IMR-90 (cell line): ENCODE data around the gene CDT1. TPM values are rescaled to one million over a fixed set of nuclear protein-coding genes. Genes with fewer than 3 reads are reported as not detected.

Experiments used
- ATAC-seq: fragments of 200-7000 bp; cut with Tn5 transposase; 2 replicates; pipeline ENCODE4 v1.9.1; 2020; ENCODE audit warnings: low read depth, mild to moderate bottlenecking, moderate library complexity
- BruUV-seq: library from RNA; stranded (reverse); fragments of 400-500 nt; replicated peaks from 2 replicates; lab custom pipeline; 2021; lab: Mats Ljungman, UMichigan
- CTCF ChIA-PET: fragments of 300-600 bp; formaldehyde crosslinking; extraction: SDS; loops from one replicate; lab custom pipeline; 2021; ENCODE audit warnings: antibody characterized with exemption; lab: Yijun Ruan, JAX
- POLR2A ChIA-PET: fragments of 300-600 bp; sonication (Branson Sonifier 250); formaldehyde crosslinking; loops from one replicate; lab custom pipeline; 2022; ENCODE audit warnings: antibody characterized with exemption; ENCODE audit not compliant: unreplicated experiment; lab: Charles Lee
- DNase-seq: peaks from one replicate; pipeline ENCODE4 v3.0.0; 2013
- H2AFZ ChIP-seq: replicated peaks from 2 replicates; pipeline ENCODE3; 2013; ENCODE audit warnings: low read length, mild to moderate bottlenecking; ENCODE audit not compliant: poor library complexity
- H2AK5ac ChIP-seq: 2 replicates; pipeline ENCODE4 v1.6.1; 2013; ENCODE audit warnings: low read depth, low read length, inconsistent platforms
- H2AK9ac ChIP-seq: replicated peaks from 2 replicates; pipeline ENCODE3; 2013; ENCODE audit warnings: mild to moderate bottlenecking, low read depth, low read length, moderate library complexity; ENCODE audit not compliant: poor library complexity
- H2BK120ac ChIP-seq: 2 replicates; pipeline ENCODE4 v1.6.1; 2013; ENCODE audit warnings: low read depth, low read length, inconsistent platforms
- H2BK15ac ChIP-seq: 3 replicates; pipeline ENCODE4 v1.6.1; 2013; ENCODE audit warnings: low read depth, low read length, inconsistent platforms
- H2BK20ac ChIP-seq: 2 replicates; pipeline ENCODE4 v1.6.1; 2013; ENCODE audit warnings: low read depth, mild to moderate bottlenecking, inconsistent platforms, low read length, moderate library complexity
- H2BK5ac ChIP-seq: 2 replicates; pipeline ENCODE4 v1.6.1; 2013; ENCODE audit warnings: mild to moderate bottlenecking, low read depth, low read length, inconsistent platforms; ENCODE audit not compliant: poor library complexity, severe bottlenecking
- H3K14ac ChIP-seq: replicated peaks from 2 replicates; pipeline ENCODE4 v1.6.1; 2013; ENCODE audit warnings: low read depth, low read length, inconsistent platforms
- H3K18ac ChIP-seq: 2 replicates; pipeline ENCODE4 v1.6.1; 2013; ENCODE audit warnings: low read depth, low read length, control low read depth
- H3K23ac ChIP-seq: 2 replicates; pipeline ENCODE4 v1.6.1; 2013; ENCODE audit warnings: low read depth, low read length, inconsistent platforms
- H3K27ac ChIP-seq: 2 replicates; pipeline ENCODE4 v1.5.1; 2013; ENCODE audit warnings: mild to moderate bottlenecking, control low read depth, low read length; ENCODE audit not compliant: insufficient read depth
- H3K27me3 ChIP-seq: 2 replicates; pipeline ENCODE4 v1.6.1; 2013; ENCODE audit warnings: low read length; ENCODE audit not compliant: control insufficient read depth, insufficient read depth
- H3K36me3 ChIP-seq: 2 replicates; pipeline ENCODE4 v1.6.1; 2013; ENCODE audit warnings: low read length, mixed read lengths; ENCODE audit not compliant: control insufficient read depth, insufficient read depth
- H3K4ac ChIP-seq: 2 replicates; pipeline ENCODE4 v1.6.1; 2013; ENCODE audit warnings: low read depth, low read length, inconsistent platforms
- H3K4me1 ChIP-seq: 2 replicates; pipeline ENCODE4 v1.6.1; 2013; ENCODE audit warnings: low read length, mixed read lengths; ENCODE audit not compliant: control insufficient read depth, insufficient read depth
- H3K4me2 ChIP-seq: 2 replicates; pipeline ENCODE4 v1.6.1; 2013; ENCODE audit warnings: low read depth, mild to moderate bottlenecking, control low read depth, low read length, moderate library complexity
- H3K4me3 ChIP-seq: 2 replicates; pipeline ENCODE4 v1.5.1; 2013; ENCODE audit warnings: low read depth, mild to moderate bottlenecking, control low read depth, low read length, moderate library complexity; ENCODE audit not compliant: insufficient read depth
- H3K56ac ChIP-seq: 2 replicates; pipeline ENCODE4 v1.6.1; 2013; ENCODE audit warnings: low read length, inconsistent platforms; ENCODE audit not compliant: insufficient read depth; ENCODE audit errors: extremely low read depth
- H3K79me1 ChIP-seq, 2 experiments: 2 replicates each; pipeline ENCODE4 v1.6.1; 2013; ENCODE audit warnings: low read length in 2 of 2, inconsistent platforms in 1 of 2, low read depth in 1 of 2
- H3K9ac ChIP-seq: 2 replicates; pipeline ENCODE4 v1.6.1; 2013; ENCODE audit warnings: low read depth, low read length, control low read depth
- H3K9me1 ChIP-seq: 2 replicates; pipeline ENCODE4 v1.6.1; 2013; ENCODE audit warnings: low read length, inconsistent platforms; ENCODE audit not compliant: insufficient read depth
- H3K9me3 ChIP-seq: 2 replicates; pipeline ENCODE4 v1.6.1; 2013; ENCODE audit warnings: low read length; ENCODE audit not compliant: control insufficient read depth, insufficient read depth
- H4K20me1 ChIP-seq: 2 replicates; pipeline ENCODE4 v1.6.1; 2013; ENCODE audit warnings: low read length, inconsistent platforms; ENCODE audit not compliant: insufficient read depth
- H4K5ac ChIP-seq: 2 replicates; pipeline ENCODE4 v1.6.1; 2013; ENCODE audit warnings: mild to moderate bottlenecking, low read depth, low read length, control low read depth
- H4K8ac ChIP-seq, 2 experiments: 2 replicates each; pipeline ENCODE4 v1.6.1; 2013; ENCODE audit warnings: low read depth in 2 of 2, low read length in 2 of 2, control low read depth in 1 of 2, inconsistent platforms in 1 of 2
- H4K91ac ChIP-seq: 2 replicates; pipeline ENCODE4 v1.6.1; 2013; ENCODE audit warnings: low read depth, low read length, inconsistent platforms; ENCODE audit not compliant: insufficient read depth
- BHLHE40 ChIP-seq: fragments of 150-350 bp; IDR thresholded peaks from 2 replicates; pipeline ENCODE4 v1.6.1; 2016; ENCODE audit warnings: mild to moderate bottlenecking, low read depth, low read length
- CEBPB ChIP-seq: IDR thresholded peaks from 2 replicates; pipeline ENCODE4 v1.6.1; 2012; ENCODE audit warnings: low read depth, low read length, improper control_type of control experiment
- CHD1 ChIP-seq: IDR thresholded peaks from 2 replicates; pipeline ENCODE4 v1.6.1; 2012; ENCODE audit warnings: low read depth, low read length, improper control_type of control experiment
- CTCF ChIP-seq: conservative IDR thresholded peaks from 2 replicates; pipeline ENCODE4 v1.5.1; 2012; ENCODE audit warnings: mild to moderate bottlenecking, low read depth, low read length, improper control_type of control experiment
- ELK1 ChIP-seq: fragments of 150-350 bp; IDR thresholded peaks from 2 replicates; pipeline ENCODE4 v1.6.1; 2016; ENCODE audit warnings: low read depth, mild to moderate bottlenecking, low read length, moderate library complexity, borderline replicate concordance
- FOS ChIP-seq: fragments of 150-350 bp; IDR thresholded peaks from 2 replicates; pipeline ENCODE4 v1.6.1; 2016; ENCODE audit warnings: low read depth, low read length
- MAFK ChIP-seq: IDR thresholded peaks from 2 replicates; pipeline ENCODE4 v1.6.1; 2012; ENCODE audit warnings: low read depth, low read length, improper control_type of control experiment
- MAZ ChIP-seq: IDR thresholded peaks from 2 replicates; pipeline ENCODE4 v1.6.1; 2012; ENCODE audit warnings: low read depth, mild to moderate bottlenecking, low read length, improper control_type of control experiment, moderate library complexity, borderline replicate concordance
- MXI1 ChIP-seq: IDR thresholded peaks from 2 replicates; pipeline ENCODE4 v1.6.1; 2012; ENCODE audit warnings: low read depth, mild to moderate bottlenecking, low read length, moderate library complexity, borderline replicate concordance
- NFE2L2 ChIP-seq: fragments of 150-350 bp; IDR thresholded peaks from 2 replicates; pipeline ENCODE4 v1.6.1; 2016; ENCODE audit warnings: low read depth, mild to moderate bottlenecking, low read length
- POLR2A ChIP-seq: IDR thresholded peaks from 2 replicates; pipeline ENCODE4 v1.6.1; 2012; ENCODE audit warnings: mild to moderate bottlenecking, low read depth, low read length
- RAD21 ChIP-seq: IDR thresholded peaks from 2 replicates; pipeline ENCODE4 v1.6.1; 2012; ENCODE audit warnings: low read length, improper control_type of control experiment
- RCOR1 ChIP-seq: IDR thresholded peaks from 2 replicates; pipeline ENCODE4 v1.6.1; 2012; ENCODE audit warnings: mild to moderate bottlenecking, low read length, improper control_type of control experiment; ENCODE audit not compliant: insufficient replicate concordance
- RFX5 ChIP-seq: IDR thresholded peaks from 2 replicates; pipeline ENCODE4 v1.8.0; 2012; ENCODE audit warnings: low read depth, mild to moderate bottlenecking, low read length, moderate library complexity
- SMC3 ChIP-seq: fragments of 150-350 bp; IDR thresholded peaks from 2 replicates; pipeline ENCODE4 v1.6.1; 2016; ENCODE audit warnings: low read depth, mild to moderate bottlenecking, antibody characterized with exemption, low read length, moderate library complexity
- USF2 ChIP-seq: fragments of 150-350 bp; IDR thresholded peaks from 2 replicates; pipeline ENCODE4 v1.6.1; 2017; ENCODE audit warnings: mild to moderate bottlenecking, antibody characterized with exemption, low read length, low read depth
- WGBS, 2 experiments: methylation state at CpG; one replicate each; pipeline versions ENCODE4 v1.1.5 to v1.1.7; 2013; ENCODE audit warnings: missing lambda C conversion rate in 2 of 2; ENCODE audit not compliant: insufficient read length in 1 of 2; ENCODE audit errors: extremely low coverage in 2 of 2; 5-methylcytosine and 5-hydroxymethylcytosine counted together
- dilution Hi-C: fragments of 300-500 bp; cut with HindIII; formaldehyde crosslinking; loops from one replicate; pipeline ENCODE4 v1.14.3; 2018; ENCODE audit warnings: low sequenced_read_pairs; ENCODE audit not compliant: unreplicated experiment
- in situ Hi-C: fragments of 300-500 bp; cut with MboI; formaldehyde crosslinking; loops from 3 replicates; pipeline ENCODE4 v1.14.3; 2019; ENCODE audit warnings: low sequenced_read_pairs, inconsistent platforms, mixed read lengths
- intact Hi-C: fragments of 100-400 bp; cut with micrococcal nuclease; formaldehyde crosslinking; loops from 2 replicates; pipeline ENCODE4 v1.10.0; 2022
- polyA plus RNA-seq, 3 experiments: library from polyadenylated mRNA; depleted of rRNA; stranded (reverse); fragments of >200 nt; gene quantifications; 2 replicates each; pipeline ENCODE4 v1.2.3, GENCODE V29; 2012; ENCODE audit warnings: low replicate concordance in 1 of 3
- total RNA-seq: library from RNA; depleted of rRNA; stranded (reverse); fragments of >200 nt; gene quantifications from 2 replicates; pipeline ENCODE4 v1.2.3, GENCODE V29; 2012

The CDT1 gene
- total and polyA plus RNA-seq, 2 of the 4 experiments (the other 2 are of a cell fraction): 3.2 to 11.8 TPM

- no peak overlapping the region for H3K14ac ChIP-seq
- no peak overlapping the region for H2AK9ac ChIP-seq
- no peak overlapping the region for H4K91ac ChIP-seq
- H3K9me3 ChIP-seq: no peaks in the 10 kb centered on the region
- no peak overlapping the region for H3K4me2 ChIP-seq
- no peak overlapping the region for H3K18ac ChIP-seq
- no peak overlapping the region for H3K27ac ChIP-seq
- H3K4me1 ChIP-seq: peaks cover 3% of the 10 kb centered on the region; the same call in 1 of the 2 replicates
- peaks cover 4 to 20% of the 10 kb centered on the region in 2 experiments for H3K79me1 ChIP-seq
- 98% methylated on average over 8 of the region's 18 CpGs; no CpG with 5 or more reads in 1 of the 2 experiments for WGBS, 2 experiments
- H2BK15ac ChIP-seq: no peak overlapping the region
- DNase-seq (no peak), ATAC-seq (no peak)
- H2BK20ac ChIP-seq: no peak overlapping the region
- H2AK5ac ChIP-seq: no peak overlapping the region
- ChIA-PET CTCF (no interaction called here), POLR2A (no interaction called here)
- peaks cover 14% of the 10 kb centered on the region; the same call in 1 of the 2 replicates for H4K20me1 ChIP-seq
- H2AFZ ChIP-seq: no peak overlapping the region
- peaks cover 15% of the 10 kb centered on the region for H3K36me3 ChIP-seq
- no peak overlapping the region for H2BK120ac ChIP-seq
- no peak overlapping the region for H3K4me3 ChIP-seq
- no peak overlapping the region for H4K5ac ChIP-seq
- no peak overlapping the region for H3K9ac ChIP-seq
- no peaks in the 10 kb centered on the region for H3K9me1 ChIP-seq
- H2BK5ac ChIP-seq: no peak overlapping the region
- H3K56ac ChIP-seq: no peak overlapping the region
- in situ Hi-C loops: no loop called here
- dilution Hi-C loops: no loop called here
- no peak overlapping the region for H3K4ac ChIP-seq
- TF ChIP-seq SMC3: no peak
- no peak for TF ChIP-seq RCOR1
- no peak for TF ChIP-seq MAZ
- TF ChIP-seq RFX5: no peak
- no peak for TF ChIP-seq ELK1
- no peak for TF ChIP-seq RAD21
- no peak for TF ChIP-seq POLR2A
- no peak for TF ChIP-seq NFE2L2
- TF ChIP-seq CTCF: no peak
- TF ChIP-seq CHD1: no peak
- TF ChIP-seq USF2: no peak
- TF ChIP-seq BHLHE40: no peak
- no peak for TF ChIP-seq CEBPB
- TF ChIP-seq MXI1: no peak
- TF ChIP-seq MAFK: no peak
- no peak for TF ChIP-seq FOS
- no peak overlapping the region for H4K8ac ChIP-seq
- no peaks in the 10 kb centered on the region for H3K27me3 ChIP-seq
- no TSS peak for BruUV-seq
- H3K23ac ChIP-seq: no peak overlapping the region
- intact Hi-C loops: no loop called here
These were observed 44.1 kb downstream of the CDT1 start for GRCh38 chr16:88847654-88848053.
